NCI-H1092 treated with DMSO at 0.1 percent for 48 hours (cell line): Measurements from ENCODE around the gene EVC2.

Source experiments
- DNase-seq: peaks from one replicate; lab custom pipeline; 2025; lab: John Stamatoyannopoulos, UW

Gene EVC2

GRCh38 chr4:5664778-5665177, 43.6 kb downstream of the EVC2 start:
- no peak for DNase-seq

GRCh38 chr4:5662555-5662954, 45.8 kb downstream of the EVC2 start:
- DNase-seq, result no peak

- no peak for DNase-seq
These were observed 47.1 kb downstream of the EVC2 start for GRCh38 chr4:5661237-5661636.

- DNase-seq, result no peak
These were observed 48.2 kb downstream of the EVC2 start for GRCh38 chr4:5660185-5660584.

- DNase-seq, result no peak
These were observed 49.4 kb downstream of the EVC2 start for GRCh38 chr4:5658974-5659373.

GRCh38 chr4:5656415-5656814, 51.9 kb downstream of the EVC2 start:
- no peak for DNase-seq

- DNase-seq, result no peak
These were observed 53.6 kb downstream of the EVC2 start for GRCh38 chr4:5654791-5655190.

GRCh38 chr4:5651089-5651488, 57.3 kb downstream of the EVC2 start:
- no peak for DNase-seq

- no peak for DNase-seq
These were observed 58.3 kb downstream of the EVC2 start for GRCh38 chr4:5650040-5650439.

- DNase-seq, result no peak
These were observed 61.0 kb downstream of the EVC2 start for GRCh38 chr4:5647351-5647750.

GRCh38 chr4:5640096-5640495, 68.3 kb downstream of the EVC2 start:
- no peak for DNase-seq

- no peak for DNase-seq
These were observed 68.8 kb downstream of the EVC2 start for GRCh38 chr4:5639556-5639955.

GRCh38 chr4:5638976-5639375, 69.4 kb downstream of the EVC2 start:
- DNase-seq, result no peak

GRCh38 chr4:5638316-5638715, 70.0 kb downstream of the EVC2 start:
- DNase-seq, result no peak

GRCh38 chr4:5636766-5637670, 71.3 kb downstream of the EVC2 start:
- no peak for DNase-seq

- no peak for DNase-seq
These were observed 72.5 kb downstream of the EVC2 start for GRCh38 chr4:5635826-5636195.

- DNase-seq, result no peak
These were observed 75.8 kb downstream of the EVC2 start for GRCh38 chr4:5632571-5632970.

GRCh38 chr4:5632066-5632440, 76.3 kb downstream of the EVC2 start:
- no peak for DNase-seq

- no peak for DNase-seq
These were observed 76.8 kb downstream of the EVC2 start for GRCh38 chr4:5631352-5632065.

GRCh38 chr4:5630762-5631161, 77.6 kb downstream of the EVC2 start:
- DNase-seq, result no peak

GRCh38 chr4:5629542-5629941, 78.8 kb downstream of the EVC2 start:
- no peak for DNase-seq

- no peak for DNase-seq
These were observed 81.4 kb downstream of the EVC2 start for GRCh38 chr4:5626913-5627312.

- no peak for DNase-seq
These were observed 85.8 kb downstream of the EVC2 start for GRCh38 chr4:5622596-5622995.
